GM20000 (cell line): Measurements from ENCODE around the gene CNR2.

ENCODE experiments used
- DNase-seq: peaks from one replicate; pipeline ENCODE4 v3.0.0; 2012; ENCODE audit warnings: low spot score
- CTCF ChIP-seq: IDR thresholded peaks from 2 replicates; pipeline ENCODE4 v1.5.1; 2012; ENCODE audit warnings: mild to moderate bottlenecking, control low read depth; ENCODE audit errors: extremely low read depth, missing control alignments

The CNR2 gene

GRCh38 chr1:23925279-23925678, 12.1 kb upstream of the CNR2 start:
- TF ChIP-seq CTCF = no peak
- no peak for DNase-seq

GRCh38 chr1:23924601-23925000, 11.4 kb upstream of the CNR2 start:
- no peak for TF ChIP-seq CTCF

GRCh38 chr1:23923592-23924499, 10.7 kb upstream of the CNR2 start:
- no peak for DNase-seq
- no peak for TF ChIP-seq CTCF

More at GRCh38 chr1:23924601-23925000, 11.4 kb upstream of the CNR2 start:
- DNase-seq = no peak

- no peak for DNase-seq
- TF ChIP-seq CTCF = no peak
Measured at GRCh38 chr1:23922321-23922943, 9.3 kb upstream of the CNR2 start.

- TF ChIP-seq CTCF = peak; percentile 83
Measured at GRCh38 chr1:23916209-23917131, 3.3 kb upstream of the CNR2 start.

GRCh38 chr1:23915466-23915865, 2.3 kb upstream of the CNR2 start:
- DNase-seq = no peak
- TF ChIP-seq CTCF = no peak

More at GRCh38 chr1:23916209-23917131, 3.3 kb upstream of the CNR2 start:
- DNase-seq = peak; percentile 84
